Measurements from ENCODE around the gene ZRANB1. TPM values are rescaled to one million over a fixed set of nuclear protein-coding genes. Genes with fewer than 3 reads are reported as not detected.
A peak's percentile ranks its signal among the peaks of the same experiment; 100 is the strongest.

The ZRANB1 gene
- polyA plus RNA-seq, 3 donors: 23.2 to 29.1 (median 24.4) TPM

- DNase-seq: peak; percentile 96
Observed at GRCh38 chr10:124916585-124917427, 25.1 kb upstream of the ZRANB1 start.

- peak; percentile 74 for DNase-seq
Observed at GRCh38 chr10:124917428-124918190, 24.3 kb upstream of the ZRANB1 start.

- DNase-seq: no peak
Observed at GRCh38 chr10:124918191-124918830, 23.6 kb upstream of the ZRANB1 start.

GRCh38 chr10:124918906-124919305 lies 23.0 kb upstream of the ZRANB1 start:
- DNase-seq: no peak

GRCh38 chr10:124921261-124921660 lies 20.7 kb upstream of the ZRANB1 start:
- DNase-seq: no peak

GRCh38 chr10:124923684-124924083 lies 18.2 kb upstream of the ZRANB1 start:
- no peak for DNase-seq

- DNase-seq: no peak
Observed at GRCh38 chr10:124926548-124926947, 15.4 kb upstream of the ZRANB1 start.

GRCh38 chr10:124928087-124928486 lies 13.8 kb upstream of the ZRANB1 start:
- peak; percentile 16 for DNase-seq

- DNase-seq: no peak
Observed at GRCh38 chr10:124928545-124928944, 13.4 kb upstream of the ZRANB1 start.

GRCh38 chr10:124935946-124936345 lies 6.0 kb upstream of the ZRANB1 start:
- DNase-seq: no peak

GRCh38 chr10:124936813-124937212 lies 5.1 kb upstream of the ZRANB1 start:
- DNase-seq: no peak

GRCh38 chr10:124939290-124939689 lies 2.6 kb upstream of the ZRANB1 start:
- DNase-seq: no peak

GRCh38 chr10:124942317-124943169 lies 620 bp downstream of the ZRANB1 start:
- DNase-seq: no peak

GRCh38 chr10:124943301-124944092 lies 1.6 kb downstream of the ZRANB1 start:
- DNase-seq: no peak

- no peak for DNase-seq
Observed at GRCh38 chr10:124944982-124945381, 3.1 kb downstream of the ZRANB1 start.

- no peak for DNase-seq
Observed at GRCh38 chr10:124946945-124947344, 5.0 kb downstream of the ZRANB1 start.

- no peak for DNase-seq
Observed at GRCh38 chr10:124949543-124949942, 7.6 kb downstream of the ZRANB1 start.

GRCh38 chr10:124952123-124952522 lies 10.2 kb downstream of the ZRANB1 start:
- DNase-seq: no peak

GRCh38 chr10:124953421-124953820 lies 11.5 kb downstream of the ZRANB1 start:
- no peak for DNase-seq

GRCh38 chr10:124955243-124955642 lies 13.3 kb downstream of the ZRANB1 start:
- DNase-seq: no peak

GRCh38 chr10:124955868-124956267 lies 13.9 kb downstream of the ZRANB1 start:
- no peak for DNase-seq

Data from renal pelvis (tissue), 4 donors.